Chondrocyte (in vitro differentiated cells): Measurements from ENCODE around the gene MAML1. TPM values are rescaled to one million over a fixed set of nuclear protein-coding genes. Genes with fewer than 3 reads are reported as not detected.

ENCODE experiments used
- DNase-seq: peaks from one replicate; pipeline ENCODE4 v3.0.0; 2021; ENCODE audit warnings: mixed read lengths, low spot score
- H3K27ac Mint-ChIP-seq: one replicate; pipeline ENCODE4 v1.8.0; 2021; ENCODE audit warnings: mild to moderate bottlenecking, moderate library complexity, mixed read lengths; ENCODE audit not compliant: unreplicated experiment
- H3K27me3 Mint-ChIP-seq: 2 replicates; pipeline ENCODE4 v1.8.0; 2021; ENCODE audit warnings: low read depth, mixed read lengths
- H3K36me3 Mint-ChIP-seq: 2 replicates; pipeline ENCODE4 v1.8.0; 2021; ENCODE audit warnings: low read depth, mixed read lengths
- H3K4me1 Mint-ChIP-seq: 2 replicates; pipeline ENCODE4 v1.8.0; 2021; ENCODE audit warnings: low read depth, mild to moderate bottlenecking, mixed read lengths
- H3K4me3 Mint-ChIP-seq: one replicate; pipeline ENCODE4 v1.8.0; 2021; ENCODE audit warnings: mild to moderate bottlenecking, moderate library complexity, mixed read lengths; ENCODE audit not compliant: unreplicated experiment
- H3K9me3 Mint-ChIP-seq: 2 replicates; pipeline ENCODE4 v1.8.0; 2021; ENCODE audit warnings: low read depth, mixed read lengths
- total RNA-seq: library from RNA; stranded (reverse); gene quantifications from 3 replicates; pipeline ENCODE4 v1.2.1, GENCODE V29; 2021
- TF ChIP-seq, protein P1 (sequence below): fragments of 200-600 bp; sonication (generic); IDR thresholded peaks from 2 replicates; pipeline ENCODE4 v1.5.0; 2021; ENCODE audit warnings: antibody characterized with exemption, mild to moderate bottlenecking, moderate library complexity

Gene MAML1
- total RNA-seq, 1 donor from 2014 or later, result 29.9 TPM

DNA sequence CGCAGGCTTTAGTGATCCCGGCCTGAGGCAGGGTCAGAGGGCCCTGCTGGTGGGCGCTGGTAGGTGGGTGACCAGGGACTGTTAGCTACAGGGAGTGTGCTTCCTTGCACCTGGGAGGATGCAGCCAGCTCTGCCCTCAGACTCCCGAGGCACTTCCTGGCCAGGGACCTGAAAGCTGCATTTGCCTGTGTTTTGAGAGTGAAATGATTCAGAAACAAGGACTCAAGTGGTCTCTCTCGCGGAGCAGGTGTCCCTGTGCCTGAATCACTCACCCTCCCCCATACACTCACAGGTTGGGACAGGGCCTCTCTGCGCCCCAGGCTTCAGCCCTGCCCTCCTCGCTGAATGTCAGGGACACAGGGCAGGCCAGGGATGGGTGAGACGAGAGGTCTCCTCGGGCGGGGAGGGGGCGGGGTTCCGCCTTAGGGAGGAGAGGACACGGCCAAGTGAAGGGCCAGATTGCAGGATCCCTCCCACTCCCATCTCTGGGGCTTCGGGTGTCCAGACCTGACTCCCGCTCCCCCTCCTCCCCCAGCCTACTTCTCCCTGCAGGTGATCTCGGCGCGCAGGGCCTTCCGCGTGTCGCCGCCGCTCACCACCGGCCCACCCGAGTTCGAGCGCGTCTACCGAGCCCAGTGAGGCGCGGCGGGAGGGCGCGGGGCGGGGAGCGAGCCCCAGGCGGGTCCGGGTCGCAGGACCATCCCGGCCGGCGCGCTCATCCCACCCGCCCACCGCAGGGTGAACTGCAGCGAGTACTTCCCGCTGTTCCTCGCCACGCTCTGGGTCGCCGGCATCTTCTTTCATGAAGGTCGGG is 62.6 kb downstream of the MAML1 start:
- peaks cover 18% of the 10 kb centered on the region for H3K4me1 Mint-ChIP-seq
- no peak for DNase-seq
- TF ChIP-seq, protein P1, sequence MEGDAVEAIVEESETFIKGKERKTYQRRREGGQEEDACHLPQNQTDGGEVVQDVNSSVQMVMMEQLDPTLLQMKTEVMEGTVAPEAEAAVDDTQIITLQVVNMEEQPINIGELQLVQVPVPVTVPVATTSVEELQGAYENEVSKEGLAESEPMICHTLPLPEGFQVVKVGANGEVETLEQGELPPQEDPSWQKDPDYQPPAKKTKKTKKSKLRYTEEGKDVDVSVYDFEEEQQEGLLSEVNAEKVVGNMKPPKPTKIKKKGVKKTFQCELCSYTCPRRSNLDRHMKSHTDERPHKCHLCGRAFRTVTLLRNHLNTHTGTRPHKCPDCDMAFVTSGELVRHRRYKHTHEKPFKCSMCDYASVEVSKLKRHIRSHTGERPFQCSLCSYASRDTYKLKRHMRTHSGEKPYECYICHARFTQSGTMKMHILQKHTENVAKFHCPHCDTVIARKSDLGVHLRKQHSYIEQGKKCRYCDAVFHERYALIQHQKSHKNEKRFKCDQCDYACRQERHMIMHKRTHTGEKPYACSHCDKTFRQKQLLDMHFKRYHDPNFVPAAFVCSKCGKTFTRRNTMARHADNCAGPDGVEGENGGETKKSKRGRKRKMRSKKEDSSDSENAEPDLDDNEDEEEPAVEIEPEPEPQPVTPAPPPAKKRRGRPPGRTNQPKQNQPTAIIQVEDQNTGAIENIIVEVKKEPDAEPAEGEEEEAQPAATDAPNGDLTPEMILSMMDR, result no peak
- no peaks in the 10 kb centered on the region for H3K9me3 Mint-ChIP-seq
- peak overlapping the region; percentile 57 for H3K4me3 Mint-ChIP-seq
- H3K27ac Mint-ChIP-seq, result peak overlapping the region; percentile 51
- no peaks in the 10 kb centered on the region for H3K27me3 Mint-ChIP-seq
- peaks cover 13% of the 10 kb centered on the region for H3K36me3 Mint-ChIP-seq

DNA sequence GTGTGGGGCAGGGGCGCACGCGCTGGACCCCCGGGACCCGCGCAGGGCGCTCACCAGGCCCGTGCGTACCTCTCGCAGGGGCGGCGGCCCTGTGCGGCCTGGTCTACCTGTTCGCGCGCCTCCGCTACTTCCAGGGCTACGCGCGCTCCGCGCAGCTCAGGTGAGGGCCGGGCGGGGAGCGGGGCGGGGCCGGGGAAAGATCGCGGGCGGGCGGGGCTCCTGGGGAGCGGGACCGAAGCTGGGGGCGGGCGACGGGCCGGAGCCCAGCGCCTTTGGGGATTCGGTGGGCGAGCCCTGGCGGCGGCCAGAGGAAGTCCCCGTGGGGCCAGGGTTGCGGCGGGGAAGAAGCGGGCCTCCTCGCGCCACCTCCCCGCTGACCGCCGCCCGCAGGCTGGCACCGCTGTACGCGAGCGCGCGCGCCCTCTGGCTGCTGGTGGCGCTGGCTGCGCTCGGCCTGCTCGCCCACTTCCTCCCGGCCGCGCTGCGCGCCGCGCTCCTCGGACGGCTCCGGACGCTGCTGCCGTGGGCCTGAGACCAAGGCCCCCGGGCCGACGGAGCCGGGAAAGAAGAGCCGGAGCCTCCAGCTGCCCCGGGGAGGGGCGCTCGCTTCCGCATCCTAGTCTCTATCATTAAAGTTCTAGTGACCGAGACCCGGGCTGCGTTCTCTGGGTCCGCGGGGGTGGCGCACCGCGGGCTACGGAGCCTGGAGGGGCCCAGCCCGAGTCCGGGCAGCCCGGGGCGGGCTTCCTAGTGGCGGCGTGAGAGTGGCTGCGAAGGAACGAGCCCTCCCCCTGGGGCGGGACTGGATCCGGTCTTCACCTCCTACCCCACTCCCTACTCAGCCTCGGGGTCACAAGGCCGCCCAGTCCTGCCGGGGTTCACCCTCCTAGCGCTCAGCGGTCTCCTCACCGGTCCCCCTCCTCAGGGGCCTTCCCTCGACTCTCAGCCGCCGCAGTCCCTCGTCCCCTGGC is 63.5 kb downstream of the MAML1 start:
- Mint-ChIP-seq H3K4me3 (peak overlapping the region; percentile 58), H3K4me1 (peaks cover 18% of the 10 kb centered on the region), H3K36me3 (peaks cover 13% of the 10 kb centered on the region), H3K9me3 (no peaks in the 10 kb centered on the region), H3K27ac (peak overlapping the region; percentile 54), H3K27me3 (no peaks in the 10 kb centered on the region)
- DNase-seq, result peak; percentile 91
- TF ChIP-seq, protein P1, result peak; percentile 90

DNA sequence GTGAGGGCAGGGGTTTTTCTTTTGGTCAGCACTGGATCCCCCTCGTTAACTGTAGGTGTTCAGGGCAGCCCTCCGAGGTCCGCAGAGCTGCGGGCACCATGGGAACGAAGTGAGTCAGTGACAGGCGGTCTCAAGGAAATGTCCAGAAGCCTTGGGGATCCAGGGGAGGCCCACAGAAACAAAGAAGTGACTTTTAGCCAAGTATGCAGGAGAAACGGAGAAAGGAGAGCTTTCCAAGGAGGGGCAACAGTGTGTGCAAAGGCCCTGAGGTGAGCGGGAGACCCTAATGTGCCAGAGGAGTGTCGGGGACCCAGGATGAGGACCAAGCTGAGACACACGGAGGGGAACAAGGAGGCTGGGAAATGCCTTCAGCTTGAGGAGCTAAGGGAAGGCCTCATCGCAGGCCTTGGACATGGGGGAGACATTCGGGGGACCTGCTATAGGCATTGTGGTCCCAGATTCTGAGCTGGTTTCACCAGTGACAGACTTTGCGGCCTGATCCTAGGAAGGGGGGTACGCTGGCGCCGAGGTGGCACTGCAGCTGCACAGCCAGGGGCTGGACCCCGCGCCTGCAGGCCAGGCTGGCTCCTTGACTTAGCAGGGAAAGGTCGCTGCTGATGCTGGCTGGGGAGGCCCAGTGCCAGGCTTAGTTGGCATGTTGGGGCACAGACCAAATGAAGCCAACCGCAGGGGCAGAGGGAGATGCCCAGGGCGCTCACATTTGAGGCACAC is 64.4 kb downstream of the MAML1 start:
- no peak for DNase-seq
- Mint-ChIP-seq H3K9me3 (no peaks in the 10 kb centered on the region), H3K36me3 (peaks cover 16% of the 10 kb centered on the region), H3K27ac (peak overlapping the region; percentile 54), H3K27me3 (no peaks in the 10 kb centered on the region), H3K4me1 (peaks cover 18% of the 10 kb centered on the region), H3K4me3 (peak overlapping the region; percentile 58)
- TF ChIP-seq, protein P1, result no peak

DNA sequence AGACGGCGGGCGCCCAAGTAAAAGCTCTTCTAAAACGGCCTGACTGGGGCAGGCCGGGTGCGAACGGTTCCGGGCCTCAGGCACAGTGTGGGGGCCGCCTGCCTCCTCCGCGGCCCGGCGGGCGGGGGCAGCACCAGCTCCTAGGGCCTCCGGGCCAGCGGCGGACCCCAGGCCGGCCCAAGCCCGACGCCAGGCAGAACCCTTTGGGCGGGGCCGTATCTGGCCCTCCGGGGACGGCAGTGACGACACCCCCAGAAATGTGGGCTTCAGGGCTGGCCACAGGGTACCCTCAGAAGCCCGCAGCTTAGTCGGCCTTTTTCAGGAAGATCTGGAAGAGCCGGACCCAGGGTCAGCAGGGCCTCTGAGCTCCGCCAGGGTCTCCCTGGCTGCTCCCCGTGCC is 65.1 kb downstream of the MAML1 start:
- TF ChIP-seq, protein P1, result no peak
- Mint-ChIP-seq H3K4me3 (no peak overlapping the region), H3K4me1 (peaks cover 18% of the 10 kb centered on the region), H3K27me3 (no peaks in the 10 kb centered on the region), H3K36me3 (peaks cover 18% of the 10 kb centered on the region), H3K27ac (no peak overlapping the region), H3K9me3 (no peaks in the 10 kb centered on the region)
- no peak for DNase-seq
